Endothelial cell of umbilical vein (primary cell): ENCODE measurements around the gene BLTP3B.

Experiments used
- EZH2 ChIP-seq: IDR thresholded peaks from 2 replicates; pipeline ENCODE4 v1.6.1; 2012; ENCODE audit warnings: borderline replicate concordance, low read depth, mild to moderate bottlenecking, moderate library complexity, low read length, inconsistent platforms; ENCODE audit not compliant: severe bottlenecking
- FOS ChIP-seq: IDR thresholded peaks from 2 replicates; pipeline ENCODE4 v1.6.1; 2011; ENCODE audit warnings: mild to moderate bottlenecking, low read length, moderate library complexity, borderline replicate concordance; ENCODE audit not compliant: insufficient read depth
- GATA2 ChIP-seq: IDR thresholded peaks from 2 replicates; pipeline ENCODE4 v1.7.0; 2011; ENCODE audit warnings: low read depth, mild to moderate bottlenecking, moderate library complexity, mixed read lengths, low read length; ENCODE audit not compliant: insufficient read length, insufficient read depth
- JUN ChIP-seq: IDR thresholded peaks from 2 replicates; pipeline ENCODE4 v1.6.1; 2011; ENCODE audit warnings: borderline replicate concordance, low read depth; ENCODE audit not compliant: insufficient read length, insufficient read depth
- MYC ChIP-seq: IDR thresholded peaks from one replicate; pipeline ENCODE4 v1.6.1; 2011; ENCODE audit warnings: mild to moderate bottlenecking, low read depth, low read length
- POLR2A ChIP-seq: IDR thresholded peaks from 2 replicates; pipeline ENCODE4 v1.6.1; 2012; ENCODE audit warnings: low read depth, mild to moderate bottlenecking, control low read depth, low read length
- POLR2AphosphoS5 ChIP-seq: IDR thresholded peaks from 2 replicates; pipeline ENCODE4 v1.6.1; 2012; ENCODE audit warnings: low read depth, mild to moderate bottlenecking, control low read depth, low read length, moderate library complexity; ENCODE audit not compliant: insufficient read depth
- TF ChIP-seq, protein P1 (sequence below), 2 donors: IDR thresholded peaks; 1 replicate in 1 of 2; 2 replicates in 1 of 2; pipeline ENCODE4 v1.5.1; 2011; ENCODE audit warnings: low read length in 2 of 2, mild to moderate bottlenecking in 2 of 2, moderate library complexity in 2 of 2, control low read depth in 1 of 2, inconsistent platforms in 1 of 2, low read depth in 1 of 2; ENCODE audit not compliant: insufficient read depth in 1 of 2; ENCODE audit errors: extremely low read depth in 1 of 2
- TF ChIP-seq, protein P2 (sequence below): IDR thresholded peaks from 2 replicates; pipeline ENCODE4 v1.6.1; 2011; ENCODE audit not compliant: insufficient read depth, insufficient read length

DNA sequence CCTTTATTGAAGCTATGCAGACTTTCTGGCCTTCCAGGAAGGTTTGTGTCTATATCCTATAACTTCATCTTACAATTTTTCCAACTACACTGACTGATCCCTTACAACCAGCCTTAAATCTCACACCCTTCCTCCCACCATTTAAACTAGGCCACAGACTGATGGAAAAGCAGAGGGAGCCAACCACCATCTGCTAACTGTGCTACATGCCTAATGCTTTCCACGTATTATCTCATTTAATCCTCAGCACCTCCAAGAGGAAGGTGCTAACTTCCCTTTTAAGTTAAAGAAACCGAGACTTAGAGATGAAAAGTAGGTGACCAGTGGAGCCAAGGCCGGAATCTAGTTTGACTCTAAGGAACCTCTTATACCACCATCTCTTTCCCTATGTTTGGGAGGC lies 22.7 kb upstream of the BLTP3B start:
- TF ChIP-seq, protein P1, sequence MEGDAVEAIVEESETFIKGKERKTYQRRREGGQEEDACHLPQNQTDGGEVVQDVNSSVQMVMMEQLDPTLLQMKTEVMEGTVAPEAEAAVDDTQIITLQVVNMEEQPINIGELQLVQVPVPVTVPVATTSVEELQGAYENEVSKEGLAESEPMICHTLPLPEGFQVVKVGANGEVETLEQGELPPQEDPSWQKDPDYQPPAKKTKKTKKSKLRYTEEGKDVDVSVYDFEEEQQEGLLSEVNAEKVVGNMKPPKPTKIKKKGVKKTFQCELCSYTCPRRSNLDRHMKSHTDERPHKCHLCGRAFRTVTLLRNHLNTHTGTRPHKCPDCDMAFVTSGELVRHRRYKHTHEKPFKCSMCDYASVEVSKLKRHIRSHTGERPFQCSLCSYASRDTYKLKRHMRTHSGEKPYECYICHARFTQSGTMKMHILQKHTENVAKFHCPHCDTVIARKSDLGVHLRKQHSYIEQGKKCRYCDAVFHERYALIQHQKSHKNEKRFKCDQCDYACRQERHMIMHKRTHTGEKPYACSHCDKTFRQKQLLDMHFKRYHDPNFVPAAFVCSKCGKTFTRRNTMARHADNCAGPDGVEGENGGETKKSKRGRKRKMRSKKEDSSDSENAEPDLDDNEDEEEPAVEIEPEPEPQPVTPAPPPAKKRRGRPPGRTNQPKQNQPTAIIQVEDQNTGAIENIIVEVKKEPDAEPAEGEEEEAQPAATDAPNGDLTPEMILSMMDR (IDR thresholded peaks at IDR 0.05; ENCODE audit: extremely low read depth in 1 of 2, insufficient read depth in 1 of 2, low read depth in 1 of 2, low read length in 2 of 2), result no peak
- TF ChIP-seq, protein P2, sequence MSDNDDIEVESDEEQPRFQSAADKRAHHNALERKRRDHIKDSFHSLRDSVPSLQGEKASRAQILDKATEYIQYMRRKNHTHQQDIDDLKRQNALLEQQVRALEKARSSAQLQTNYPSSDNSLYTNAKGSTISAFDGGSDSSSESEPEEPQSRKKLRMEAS, result no peak
- TF ChIP-seq EZH2 (no peak), JUN (no peak), POLR2A (no peak), FOS (no peak), POLR2AphosphoS5 (no peak), MYC (no peak), GATA2 (no peak)
